RPMI8226 (cell line): ENCODE results near the gene TEK.

Source experiments
- DNase-seq: peaks from one replicate; pipeline ENCODE4 v3.0.0-alpha.2; 2015

Gene TEK

DNA sequence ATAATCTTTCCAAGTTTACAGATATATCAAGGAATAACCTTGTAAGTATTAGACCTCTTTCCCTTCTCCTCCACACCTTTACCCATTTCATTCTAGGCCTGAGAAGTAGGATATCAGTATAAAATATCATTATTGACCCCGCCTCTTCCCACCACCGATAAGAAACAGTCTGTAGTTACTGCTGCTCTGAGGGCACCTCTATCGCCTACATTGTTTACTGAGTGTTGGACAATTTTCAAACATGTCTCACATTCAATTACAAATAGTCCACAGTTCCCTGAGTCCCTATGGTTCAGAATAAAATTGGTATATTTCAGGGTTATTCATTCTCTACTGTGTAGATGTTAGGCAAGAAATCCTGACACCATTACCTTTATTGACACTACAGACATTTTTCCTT lies 73.4 kb downstream of the TEK start:
- DNase-seq = no peak

DNA sequence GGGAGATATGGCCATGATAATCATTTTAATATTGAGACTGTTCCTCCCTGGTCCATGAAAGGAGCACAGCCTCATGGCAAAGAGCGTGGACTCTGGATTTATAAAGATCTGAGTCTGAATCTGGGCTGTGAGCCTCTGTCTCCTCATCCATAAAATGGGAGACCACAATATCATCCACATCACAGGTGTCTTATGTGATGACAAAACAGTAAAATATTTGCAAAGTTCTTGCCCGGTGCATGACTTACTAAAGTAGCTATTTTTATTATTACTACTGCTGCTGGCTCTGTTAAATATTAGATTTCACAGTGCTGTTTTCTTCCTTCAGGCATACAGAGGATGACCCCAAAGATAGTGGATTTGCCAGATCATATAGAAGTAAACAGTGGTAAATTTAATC lies 74.1 kb downstream of the TEK start:
- DNase-seq = no peak

DNA sequence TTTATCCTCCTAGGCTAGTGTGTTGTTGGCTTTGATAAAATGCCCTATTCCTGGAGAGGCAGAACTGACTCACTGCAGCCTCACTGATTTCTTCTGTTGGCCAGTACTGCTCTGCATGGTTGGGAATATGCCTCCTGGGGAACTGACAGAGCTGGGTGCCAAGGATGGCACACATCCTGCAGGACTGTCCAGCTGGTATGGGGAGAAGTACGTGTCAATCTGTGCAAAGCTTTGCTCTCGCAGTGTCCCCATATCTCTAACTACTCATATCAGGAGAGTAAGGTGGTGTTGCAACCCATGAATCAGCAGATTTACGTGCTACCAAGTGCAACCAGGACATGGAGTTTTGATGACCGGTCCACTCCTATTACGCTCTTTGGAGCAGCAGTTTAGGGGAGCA lies 74.7 kb downstream of the TEK start:
- no peak for DNase-seq

DNA sequence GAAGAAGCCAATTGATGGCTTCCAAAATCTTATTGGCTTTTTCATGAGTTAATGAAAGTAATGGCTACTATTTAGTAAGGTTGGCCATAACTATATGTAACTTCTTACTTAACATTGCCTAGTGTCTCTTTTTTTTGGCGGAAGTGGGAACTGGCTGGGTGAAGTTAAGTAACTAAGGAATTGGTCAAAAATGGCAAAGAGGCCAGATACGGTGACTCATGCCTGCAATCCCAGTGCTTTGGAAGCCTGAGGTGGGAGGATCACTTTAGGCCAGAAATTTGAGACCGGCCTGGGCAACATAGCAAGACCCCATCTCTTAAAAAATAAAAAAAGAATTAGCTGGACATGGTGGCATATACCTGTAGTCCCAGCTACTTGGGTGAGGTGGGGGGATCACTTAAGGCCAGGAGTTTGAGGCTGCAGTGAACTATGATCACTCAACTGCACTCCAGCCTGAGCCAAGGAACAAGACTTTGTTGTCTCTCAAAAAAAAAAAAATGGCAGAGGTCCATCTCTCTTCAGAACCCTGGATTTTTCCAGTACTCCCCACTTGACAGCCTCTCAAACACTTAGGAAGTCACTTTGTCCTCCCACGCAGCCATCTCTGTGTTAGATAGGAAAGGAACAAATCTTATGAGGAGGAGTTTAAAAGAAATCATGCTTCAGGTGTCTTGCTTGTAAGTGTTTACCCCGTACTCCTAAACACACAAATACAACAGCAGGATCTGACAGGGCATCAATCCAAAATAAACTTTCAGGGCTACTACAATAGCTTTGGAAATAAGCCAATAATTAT lies 75.7 kb downstream of the TEK start:
- DNase-seq = no peak

DNA sequence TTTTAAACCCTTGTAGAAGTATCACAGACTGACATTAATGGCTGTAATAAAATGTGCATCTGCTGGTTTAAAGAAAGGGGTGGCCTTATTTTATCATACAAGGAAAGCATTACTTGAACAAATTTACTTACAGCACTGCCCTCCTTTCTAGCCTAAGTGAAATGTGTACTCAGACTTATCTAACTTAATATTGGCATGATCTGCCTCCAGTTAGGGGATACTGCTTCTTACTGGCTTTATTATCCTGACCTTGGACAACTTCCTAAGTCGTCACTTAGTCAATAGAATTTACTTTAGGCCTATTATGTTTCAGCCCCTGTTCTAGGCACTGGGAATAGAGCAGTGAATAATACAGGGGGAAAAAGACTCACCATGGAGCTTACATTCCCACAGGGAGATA lies 79.4 kb downstream of the TEK start:
- DNase-seq = no peak

DNA sequence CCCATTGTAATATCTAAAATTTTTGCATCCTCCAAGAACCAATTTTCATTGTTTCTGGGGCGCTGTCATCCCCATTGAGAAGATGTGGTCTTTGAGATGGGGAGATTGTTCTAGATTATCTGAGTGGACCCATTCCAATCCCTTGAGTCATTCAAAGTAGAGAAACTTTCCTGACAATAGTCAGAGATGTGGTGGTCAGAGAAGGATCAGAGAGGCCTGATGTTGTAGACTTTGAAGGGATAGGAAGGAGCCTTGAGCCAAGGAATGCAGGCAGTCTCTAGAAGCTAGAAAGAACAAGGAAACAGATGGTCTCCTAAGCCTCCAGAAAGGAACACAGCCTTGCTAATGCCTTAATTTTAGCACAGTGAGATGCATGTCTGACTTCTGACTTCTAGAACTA lies 80.4 kb downstream of the TEK start:
- DNase-seq = no peak

DNA sequence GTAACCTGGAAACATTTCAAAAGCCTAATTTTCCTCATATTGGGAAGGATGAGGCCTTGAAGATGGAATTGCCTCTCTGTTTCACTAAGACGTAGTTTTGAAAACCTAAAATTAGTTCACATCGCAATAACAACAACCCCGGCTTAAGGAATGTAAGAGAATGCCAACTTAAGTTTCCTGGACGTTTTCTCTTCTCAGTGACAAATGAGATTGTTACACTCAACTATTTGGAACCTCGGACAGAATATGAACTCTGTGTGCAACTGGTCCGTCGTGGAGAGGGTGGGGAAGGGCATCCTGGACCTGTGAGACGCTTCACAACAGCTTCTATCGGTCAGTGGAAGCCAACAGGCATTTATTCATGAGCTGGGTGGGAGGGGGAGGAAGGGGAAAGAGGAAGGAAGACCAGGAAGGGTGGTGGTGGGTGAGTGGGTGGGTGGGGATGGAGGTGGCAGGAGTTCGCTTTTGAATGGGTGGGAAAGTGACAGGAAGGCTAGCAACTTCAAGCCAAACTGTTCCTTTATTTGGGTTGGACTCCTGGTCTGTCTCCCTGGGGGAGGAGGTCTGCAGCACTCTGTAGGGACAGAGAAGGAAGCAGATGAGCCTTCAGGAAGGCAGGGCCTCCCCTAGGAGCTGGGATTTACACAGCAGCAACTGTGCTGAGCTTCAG lies 83.4 kb downstream of the TEK start:
- no peak for DNase-seq

DNA sequence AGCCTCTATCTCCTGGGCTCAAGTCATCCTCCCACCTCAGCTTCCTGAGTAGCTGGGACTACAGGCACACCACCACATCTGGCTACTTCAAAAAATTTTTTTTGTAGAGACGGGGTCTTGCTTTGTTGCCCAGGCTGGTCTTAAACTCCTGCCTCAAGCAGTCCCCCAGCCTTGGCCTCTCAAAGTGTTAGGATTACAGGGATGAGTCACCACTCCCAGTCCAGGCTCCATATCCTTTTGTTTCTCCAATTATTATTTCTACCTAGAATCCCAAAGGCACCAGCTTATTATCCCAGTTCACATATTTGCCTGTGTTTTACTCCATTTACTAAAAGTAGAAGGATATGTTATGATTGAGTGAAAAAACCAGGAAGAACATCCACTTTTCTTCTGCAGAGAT lies 84.9 kb downstream of the TEK start:
- no peak for DNase-seq

DNA sequence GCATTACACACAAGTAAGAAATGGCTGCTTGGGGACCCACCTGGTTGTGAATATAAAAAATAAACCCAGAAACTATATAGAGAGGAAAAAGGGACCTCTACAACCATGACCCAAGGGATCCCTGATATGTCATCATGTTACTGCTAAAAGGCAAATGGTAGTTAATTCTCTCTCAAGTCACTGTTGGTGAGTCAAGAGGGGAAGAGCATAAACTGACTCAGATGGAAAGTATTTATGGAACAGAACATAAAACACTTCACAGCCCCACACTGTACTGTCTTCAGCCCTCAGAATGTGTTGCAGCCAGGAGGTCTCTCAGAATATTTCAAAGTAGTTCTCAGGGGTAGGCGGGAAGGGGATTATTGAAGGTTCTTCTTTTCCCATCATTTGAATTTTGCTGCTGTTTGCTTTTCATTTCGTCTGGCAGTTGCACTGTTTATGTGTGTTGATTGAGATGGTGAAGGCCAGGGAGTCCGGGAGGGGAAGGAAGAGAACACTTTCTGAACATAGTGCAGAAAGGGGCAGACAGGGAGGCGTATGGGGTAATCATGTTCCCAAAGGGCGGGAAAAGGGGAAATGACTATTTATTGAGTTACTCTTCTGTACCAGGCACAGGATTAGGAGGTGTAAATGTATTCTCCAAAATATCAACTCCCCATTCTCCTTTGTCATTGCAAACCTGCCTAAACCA lies 85.5 kb downstream of the TEK start:
- DNase-seq = no peak

DNA sequence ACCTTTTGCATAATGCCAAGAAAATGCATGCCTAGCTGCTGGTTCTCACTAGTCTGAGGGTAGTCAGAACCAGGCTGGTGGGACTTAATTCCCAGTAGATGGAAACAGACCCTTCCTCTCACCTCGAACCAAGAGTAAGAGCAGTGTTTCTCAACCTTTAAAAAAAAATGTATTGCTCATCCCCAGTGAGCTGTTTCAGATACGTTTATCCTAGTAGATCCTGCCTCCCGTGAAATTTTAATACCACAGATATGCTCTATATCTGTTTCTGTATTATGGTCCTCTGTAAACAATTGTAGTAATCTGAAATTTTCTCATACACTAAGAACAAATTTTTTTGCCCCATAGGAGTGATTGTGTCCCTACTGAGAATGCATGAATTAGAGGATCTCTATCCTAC lies 86.2 kb downstream of the TEK start:
- no peak for DNase-seq

DNA sequence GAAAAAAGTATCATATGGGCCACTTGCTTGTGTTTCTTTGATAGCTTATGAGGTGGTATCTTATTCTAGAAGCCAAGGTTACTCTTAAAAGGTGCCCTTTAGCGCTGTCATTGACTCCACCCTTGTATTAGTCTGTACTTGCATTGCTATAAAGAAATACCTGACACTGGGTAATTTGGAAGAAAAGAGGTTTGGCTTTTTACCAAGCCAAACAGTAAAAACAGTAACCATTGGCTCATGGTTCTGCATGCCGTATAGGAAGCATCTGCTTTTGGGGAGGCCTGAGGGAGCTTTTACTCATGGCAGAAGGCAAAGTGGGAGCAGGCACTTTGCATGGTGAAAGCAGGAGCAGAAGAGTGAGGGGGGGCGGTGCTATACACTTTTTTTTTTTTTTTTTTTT lies 87.4 kb downstream of the TEK start:
- no peak for DNase-seq

DNA sequence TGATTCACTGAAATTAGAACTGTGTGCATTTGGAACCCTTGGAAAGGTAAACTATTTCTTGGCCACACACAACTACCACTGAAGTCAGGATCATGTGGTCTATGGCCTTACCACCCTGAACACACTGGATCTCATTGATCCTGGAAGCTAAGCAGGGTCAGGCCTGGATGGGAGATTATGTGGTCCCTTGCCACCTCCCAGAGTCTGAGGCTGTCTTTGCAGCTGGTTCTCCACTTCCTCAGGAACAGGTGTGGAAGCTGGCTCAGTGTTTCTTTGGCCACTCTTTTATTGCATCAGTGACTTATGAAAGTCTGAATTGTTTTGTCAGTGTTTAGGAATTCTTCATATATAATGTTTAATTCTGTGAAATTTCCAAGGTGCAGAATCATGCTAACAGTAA lies 89.2 kb downstream of the TEK start:
- no peak for DNase-seq

DNA sequence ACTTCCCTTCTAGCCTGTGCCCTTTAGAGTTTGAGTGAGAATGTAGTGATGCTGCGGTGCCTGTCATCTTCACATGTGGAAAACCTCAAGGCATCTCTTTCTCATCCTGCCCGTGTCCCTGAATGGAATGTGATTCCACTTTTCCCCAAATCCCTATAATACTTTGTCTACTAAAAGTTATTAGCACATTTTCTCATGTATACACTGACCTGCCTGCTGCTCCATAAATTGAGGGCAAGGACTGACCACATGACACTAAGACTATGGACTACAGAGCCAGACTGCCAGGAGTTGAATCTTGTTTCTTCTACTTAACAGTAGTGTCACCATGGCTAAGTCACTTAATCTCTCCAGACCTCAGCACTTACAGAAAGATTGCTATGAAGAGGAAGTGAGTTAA lies 93.0 kb downstream of the TEK start:
- DNase-seq = no peak

DNA sequence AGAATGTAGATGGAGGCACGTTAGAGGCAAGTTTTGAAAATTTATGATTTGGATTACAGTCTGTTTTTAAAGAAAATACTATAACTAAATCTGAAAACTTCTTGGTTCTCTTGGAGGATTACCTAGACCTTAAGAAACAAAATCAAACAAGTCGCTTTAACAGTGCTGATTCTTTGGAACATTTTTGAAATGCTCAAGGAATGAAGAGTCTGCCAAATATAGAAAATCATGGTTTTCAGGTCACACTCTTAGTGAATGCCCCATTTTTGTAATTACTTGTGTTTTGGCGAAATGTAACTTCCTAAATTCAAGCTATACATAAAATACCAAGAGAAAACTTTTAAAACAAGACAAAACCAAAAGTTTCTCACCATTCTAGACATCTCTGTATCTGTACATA lies 94.8 kb downstream of the TEK start:
- no peak for DNase-seq

DNA sequence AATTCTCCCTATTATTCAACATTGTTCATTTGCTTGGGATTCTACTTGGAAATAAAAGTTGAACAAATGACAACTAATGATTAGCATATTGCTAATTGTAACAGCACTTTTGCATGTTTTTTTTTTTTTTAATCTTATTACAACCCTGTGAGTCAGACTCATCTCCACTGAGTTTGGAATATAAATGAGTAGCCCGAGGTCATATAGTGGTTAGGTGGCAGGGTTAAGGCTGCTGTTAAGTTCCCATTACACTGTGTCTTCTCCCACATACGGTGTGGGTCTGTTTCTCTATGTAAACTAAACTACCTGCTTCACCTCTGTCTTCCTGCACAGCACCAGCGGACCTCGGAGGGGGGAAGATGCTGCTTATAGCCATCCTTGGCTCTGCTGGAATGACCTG lies 95.6 kb downstream of the TEK start:
- no peak for DNase-seq

DNA sequence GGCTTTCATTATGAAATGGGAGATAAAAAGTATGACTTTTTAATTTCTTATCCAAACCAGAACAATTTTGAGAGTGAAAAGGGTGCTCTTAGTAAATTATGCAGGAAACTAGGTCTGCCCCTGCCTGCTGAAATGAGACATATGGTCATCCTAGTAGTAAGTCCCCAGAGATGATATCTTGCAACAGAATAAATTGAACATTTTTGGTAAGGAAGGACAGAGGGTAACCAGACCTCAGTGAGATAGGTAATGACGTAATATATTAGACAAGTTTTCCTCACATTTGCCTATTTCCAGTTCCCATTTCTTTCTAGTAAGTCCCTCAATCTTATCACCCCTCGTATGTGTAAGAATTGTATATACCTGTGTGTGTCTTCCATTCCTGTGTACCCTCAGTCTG lies 96.2 kb downstream of the TEK start:
- DNase-seq = no peak

DNA sequence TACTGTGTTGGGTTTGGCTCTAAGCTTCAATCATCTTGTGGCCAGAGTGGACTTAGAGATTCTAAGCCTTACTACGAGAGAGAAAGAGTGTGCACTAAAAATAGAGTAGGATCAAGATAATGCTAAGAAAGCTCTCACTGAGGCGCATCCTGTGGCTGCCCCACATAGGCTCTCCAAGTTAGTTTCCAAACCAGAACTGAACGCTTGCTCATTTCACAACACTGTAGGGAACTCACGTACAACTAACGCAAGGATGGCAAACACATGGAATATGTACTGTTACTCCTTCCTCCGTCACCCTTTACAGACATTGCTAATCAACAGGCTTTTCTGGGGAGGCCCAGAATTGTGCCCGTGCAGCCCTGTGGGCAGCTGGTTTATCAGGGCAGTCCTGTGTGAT lies 97.0 kb downstream of the TEK start:
- no peak for DNase-seq

DNA sequence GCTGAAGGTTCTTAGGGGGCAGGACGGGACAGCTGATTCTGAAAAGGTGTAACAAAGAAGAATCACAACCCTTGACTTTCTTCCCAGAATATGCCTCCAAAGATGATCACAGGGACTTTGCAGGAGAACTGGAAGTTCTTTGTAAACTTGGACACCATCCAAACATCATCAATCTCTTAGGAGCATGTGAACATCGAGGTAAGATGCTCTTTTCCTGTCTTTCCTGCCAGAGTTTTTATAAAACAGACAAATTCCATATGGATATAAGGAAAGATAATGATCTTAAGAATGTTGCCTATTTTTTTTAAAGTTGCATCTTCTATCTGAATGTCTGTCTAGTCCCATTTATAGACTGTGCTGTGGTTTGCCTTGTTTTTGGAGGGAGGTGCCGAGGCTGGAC lies 100.0 kb downstream of the TEK start:
- DNase-seq = no peak

DNA sequence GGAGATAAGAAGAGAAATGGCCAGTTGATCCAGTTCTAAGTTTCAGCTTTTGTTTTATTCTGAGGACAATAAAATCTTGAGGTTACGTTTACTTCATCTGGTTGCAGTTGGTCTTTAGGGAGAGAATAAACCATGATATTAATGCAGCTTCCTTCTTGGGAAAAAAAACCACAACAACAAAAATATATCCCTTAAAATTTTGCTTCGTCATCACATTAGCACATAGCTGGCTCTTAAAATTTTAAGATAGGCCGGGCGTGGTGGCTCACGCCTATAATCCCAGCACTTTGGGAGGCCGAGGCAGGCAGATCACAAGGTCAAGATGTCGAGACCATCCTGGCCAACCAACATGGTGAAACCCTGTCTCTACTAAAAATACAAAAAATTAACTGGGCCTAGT lies 101.6 kb downstream of the TEK start:
- no peak for DNase-seq

DNA sequence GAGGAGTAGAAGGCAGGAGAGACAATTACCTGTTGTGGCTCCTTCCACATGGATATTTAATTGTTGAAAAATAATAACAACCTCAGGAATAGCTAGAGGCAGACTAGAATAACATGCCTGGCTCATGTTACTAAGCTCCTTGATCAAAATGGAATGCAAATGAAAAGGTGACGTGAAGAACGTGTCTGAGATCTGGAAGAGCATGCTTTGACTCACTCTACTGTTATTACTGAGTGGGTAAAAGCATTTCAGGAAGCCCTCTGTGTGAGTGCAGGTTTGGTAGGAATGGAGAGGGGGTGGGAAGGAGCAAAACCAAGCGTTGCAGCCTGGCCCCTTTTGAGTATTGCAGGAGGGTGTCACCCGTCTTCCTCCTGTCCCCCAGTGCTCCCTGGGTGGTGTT lies 103.2 kb downstream of the TEK start:
- DNase-seq = no peak

DNA sequence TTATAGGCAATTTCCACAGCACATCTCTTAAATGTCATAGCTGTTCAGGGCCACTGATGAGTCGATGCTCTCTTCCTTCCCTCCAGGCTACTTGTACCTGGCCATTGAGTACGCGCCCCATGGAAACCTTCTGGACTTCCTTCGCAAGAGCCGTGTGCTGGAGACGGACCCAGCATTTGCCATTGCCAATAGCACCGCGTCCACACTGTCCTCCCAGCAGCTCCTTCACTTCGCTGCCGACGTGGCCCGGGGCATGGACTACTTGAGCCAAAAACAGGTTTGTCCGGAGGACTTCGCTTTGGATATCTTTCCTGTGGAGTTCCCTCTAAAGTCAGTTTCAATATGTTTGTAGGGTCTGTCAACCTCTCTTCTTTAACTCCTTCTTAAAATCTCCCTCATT lies 103.6 kb downstream of the TEK start:
- no peak for DNase-seq

DNA sequence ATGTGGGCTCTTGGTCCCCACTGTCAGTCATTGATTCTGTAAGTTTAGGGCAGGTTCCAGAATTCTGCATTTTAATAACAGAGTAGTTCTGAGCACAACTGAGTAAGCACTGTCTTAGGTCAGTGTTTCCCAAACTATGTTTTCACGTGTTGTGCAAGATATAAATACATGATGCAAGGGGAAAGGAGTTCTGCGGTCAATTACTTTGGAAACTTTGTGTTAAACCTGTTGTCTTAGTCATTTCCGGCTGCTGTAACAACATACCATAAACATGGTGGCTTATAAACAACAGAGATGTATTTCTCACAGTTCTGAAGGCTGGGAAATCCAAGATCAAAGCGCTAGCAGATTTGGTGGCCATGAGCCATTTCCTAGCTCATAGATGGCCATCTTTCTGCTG lies 118.2 kb downstream of the TEK start:
- DNase-seq = no peak

DNA sequence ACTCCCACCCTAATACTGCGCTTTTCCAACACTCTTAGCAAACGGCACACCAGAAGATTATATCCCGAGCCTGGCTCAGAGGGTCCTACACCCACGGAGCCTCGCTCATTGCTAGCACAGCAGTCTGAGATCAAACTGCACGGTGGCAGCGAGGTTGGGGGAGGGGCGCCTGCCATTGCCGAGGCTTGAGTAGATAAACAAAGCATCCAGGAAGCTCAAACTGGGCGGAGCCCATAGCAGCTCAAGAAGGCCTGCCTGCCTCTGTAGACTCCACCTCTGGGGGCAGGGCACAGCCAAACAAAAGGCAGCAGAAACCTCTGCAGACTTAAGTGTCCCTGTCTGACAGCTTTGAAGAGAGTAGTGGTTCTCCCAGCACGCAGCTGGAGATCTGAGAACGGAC lies 130.6 kb downstream of the TEK start:
- DNase-seq = peak; percentile 45

DNA sequence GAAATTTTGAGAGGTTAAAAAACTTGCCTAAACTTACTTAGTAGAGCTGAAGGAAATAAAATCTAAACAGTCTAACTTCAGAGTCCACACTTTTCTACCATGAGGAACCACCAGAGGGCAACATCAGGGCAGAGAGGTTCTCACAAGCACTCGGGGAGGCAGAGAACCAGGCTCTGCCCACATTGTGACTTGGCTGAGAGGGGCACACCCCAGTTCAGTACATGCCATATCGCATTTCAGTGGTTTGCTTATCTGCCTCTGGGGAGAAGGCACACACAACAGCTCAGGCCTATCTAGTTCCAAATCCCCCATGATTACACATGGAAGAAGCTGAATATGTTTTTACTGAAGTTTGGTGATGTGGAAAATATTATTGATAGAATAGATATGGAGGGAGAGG lies 138.7 kb downstream of the TEK start:
- DNase-seq = peak; percentile 25
